CD8-positive, alpha-beta memory T cell (primary cell): Measurements from ENCODE around the gene KLF1. TPM values are rescaled to one million over a fixed set of nuclear protein-coding genes. Genes with fewer than 3 reads are reported as not detected.
"Not testable (repeated sequence)": the region's sequence is repeated elsewhere in the genome, so short reads cannot be mapped to it uniquely, and the experiment has no call there.

Experiments used
- CTCF ChIA-PET: fragments of 350-600 bp; sonication (Branson Sonifier 250); formaldehyde crosslinking; loops from one replicate; lab custom pipeline; 2021; ENCODE audit warnings: antibody characterized with exemption; lab: Charles Lee
- POLR2A ChIA-PET: fragments of 350-600 bp; sonication (Branson Sonifier 250); formaldehyde crosslinking; loops from one replicate; lab custom pipeline; 2021; ENCODE audit warnings: antibody characterized with exemption; lab: Charles Lee
- DNase-seq, 5 donors: peaks; one replicate each; pipeline versions ENCODE4 v3.0.0 to v3.0.0-alpha.2; 2020 to 2022; ENCODE audit warnings: mixed read lengths in 1 of 5
- H3K27ac ChIP-seq: one replicate; pipeline ENCODE4 v1.7.0; 2013; ENCODE audit warnings: low read depth, mild to moderate bottlenecking, low read length, moderate library complexity
- H3K27me3 ChIP-seq: 2 replicates; pipeline ENCODE4 v1.7.0; 2013; ENCODE audit warnings: low read length, mild to moderate bottlenecking; ENCODE audit not compliant: insufficient read depth, poor library complexity, severe bottlenecking
- H3K36me3 ChIP-seq: 2 replicates; pipeline ENCODE4 v1.7.0; 2013; ENCODE audit warnings: mild to moderate bottlenecking, low read length, moderate library complexity; ENCODE audit not compliant: insufficient read depth
- H3K4me1 ChIP-seq: 2 replicates; pipeline ENCODE4 v1.7.0; 2013; ENCODE audit warnings: mild to moderate bottlenecking, low read length, moderate library complexity; ENCODE audit not compliant: insufficient read depth
- H3K4me3 ChIP-seq: 2 replicates; pipeline ENCODE4 v1.7.0; 2013; ENCODE audit warnings: mild to moderate bottlenecking, low read length
- H3K9me3 ChIP-seq: 2 replicates; pipeline ENCODE4 v1.7.0; 2013; ENCODE audit warnings: mild to moderate bottlenecking, low read length
- H3K27ac Mint-ChIP-seq, 8 donors: one replicate each; pipeline ENCODE4 v1.8.0; 2020 to 2021; ENCODE audit warnings: mixed read lengths in 8 of 8, mild to moderate bottlenecking in 6 of 8, inconsistent platforms in 3 of 8, moderate library complexity in 3 of 8
- H3K27me3 Mint-ChIP-seq, 2 donors: one replicate each; pipeline ENCODE4 v1.8.0; 2020 to 2021; ENCODE audit warnings: mixed read lengths in 2 of 2, mild to moderate bottlenecking in 1 of 2, moderate library complexity in 1 of 2
- H3K36me3 Mint-ChIP-seq, 3 donors: one replicate each; pipeline ENCODE4 v1.8.0; 2020 to 2021; ENCODE audit warnings: mixed read lengths in 3 of 3, inconsistent platforms in 1 of 3, mild to moderate bottlenecking in 1 of 3
- H3K4me1 Mint-ChIP-seq, 3 donors: one replicate each; pipeline ENCODE4 v1.8.0; 2020 to 2021; ENCODE audit warnings: mixed read lengths in 3 of 3, inconsistent platforms in 1 of 3, mild to moderate bottlenecking in 1 of 3
- H3K4me3 Mint-ChIP-seq, 7 donors: one replicate each; pipeline ENCODE4 v1.8.0; 2020 to 2021; ENCODE audit warnings: mixed read lengths in 7 of 7, mild to moderate bottlenecking in 6 of 7, moderate library complexity in 4 of 7, inconsistent platforms in 2 of 7
- H3K9me3 Mint-ChIP-seq, 5 donors: one replicate each; pipeline ENCODE4 v1.8.0; 2020 to 2022; ENCODE audit warnings: mixed read lengths in 5 of 5, mild to moderate bottlenecking in 3 of 5, moderate library complexity in 2 of 5, inconsistent platforms in 1 of 5
- polyA plus RNA-seq: library from polyadenylated mRNA; unstranded; fragments of 300-500 nt; fragmentation: Illumina TruSeq; gene quantifications from one replicate; pipeline ENCODE4 v1.2.3, GENCODE V29; 2021
- total RNA-seq, 2 experiments: library from RNA; stranded (reverse); gene quantifications; one replicate each; pipeline ENCODE4 v1.2.3, GENCODE V29; 2021

The KLF1 gene
- total and polyA plus RNA-seq, 3 experiments from 2014 or later: 0.84 to 0.90 TPM; not detected in 1

DNA sequence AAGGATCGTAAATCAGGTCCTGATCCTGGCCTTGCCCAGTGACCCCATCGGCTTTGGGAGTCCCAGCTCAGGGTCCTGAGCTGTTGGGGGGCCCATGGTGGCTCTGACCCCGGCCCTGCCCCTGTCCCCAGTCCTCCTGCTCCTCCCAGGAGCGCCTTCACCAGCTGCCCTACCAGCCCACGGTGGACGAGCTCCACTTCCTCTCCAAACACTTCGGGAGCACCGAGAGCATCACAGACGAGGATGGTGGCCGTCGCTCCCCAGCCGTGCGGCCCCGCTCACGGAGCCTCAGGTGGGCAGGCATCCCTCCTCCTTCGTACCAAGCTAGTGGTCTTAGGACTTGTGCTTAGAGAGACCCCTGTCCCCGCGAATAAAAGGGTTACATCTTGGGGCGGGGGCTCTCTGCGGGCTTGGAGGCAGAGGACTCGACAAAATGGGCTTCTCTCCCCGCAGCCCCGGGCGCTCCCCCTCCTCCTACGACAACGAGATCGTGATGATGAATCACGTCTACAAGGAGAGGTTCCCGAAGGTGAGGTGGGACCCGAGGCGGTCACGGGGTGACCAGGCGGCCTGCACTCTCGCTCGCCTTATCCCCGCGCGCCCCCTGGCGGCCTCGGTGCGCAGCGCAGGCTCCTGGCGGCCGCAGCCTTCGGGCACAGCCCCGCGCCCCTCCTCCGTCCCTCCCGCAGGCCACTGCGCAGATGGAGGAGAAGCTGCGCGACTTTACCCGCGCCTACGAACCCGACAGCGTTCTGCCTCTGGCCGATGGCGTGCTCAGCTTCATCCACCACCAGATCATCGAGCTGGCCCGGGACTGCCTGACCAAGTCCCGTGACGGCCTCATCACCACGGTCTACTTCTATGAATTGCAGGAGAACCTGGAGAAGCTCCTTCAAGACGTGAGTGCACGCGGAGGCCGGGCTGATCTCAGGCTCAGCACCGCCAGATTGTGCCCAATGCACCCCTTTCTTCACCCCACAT, 39.6 kb downstream of the KLF1 start:
- H3K27me3 ChIP-seq: peaks cover 14% of the 10 kb centered on the region
- peaks cover 9% of the 10 kb centered on the region for H3K4me1 ChIP-seq
- Mint-ChIP-seq H3K9me3 (no peaks in the 10 kb centered on the region), H3K27me3 (peaks cover 23 to 48% of the 10 kb centered on the region in 2 donors), H3K4me1 (peaks cover 0 to 8% (median 3%) of the 10 kb centered on the region in 3 donors), H3K4me3 (peak overlapping the region in 5 of 7 donors; percentile 19 to 82 (median 28)), H3K27ac (no peak overlapping the region), H3K36me3 (no peaks in the 10 kb centered on the region)
- H3K4me3 ChIP-seq: no peak overlapping the region
- H3K27ac ChIP-seq: no peak overlapping the region
- POLR2A ChIA-PET: interaction anchor here (0.5 to 0.6 kb wide), 2 partner anchors 72 to 165 kb away, joined by 3 to 7 read pairs; partner anchors contain the start of gene SYCE2
- no peaks in the 10 kb centered on the region for H3K36me3 ChIP-seq
- no peaks in the 10 kb centered on the region for H3K9me3 ChIP-seq
- CTCF ChIA-PET: interaction anchor here (0.6 to 13.0 kb wide), 44 partner anchors 10 to 447 kb away, joined by 3 to 231 read pairs (median 3); partner anchors contain the start of genes DNASE2, GCDH, HOOK2 and MAN2B1
- DNase-seq: peak; percentile 73 to 84 (median 80)

DNA sequence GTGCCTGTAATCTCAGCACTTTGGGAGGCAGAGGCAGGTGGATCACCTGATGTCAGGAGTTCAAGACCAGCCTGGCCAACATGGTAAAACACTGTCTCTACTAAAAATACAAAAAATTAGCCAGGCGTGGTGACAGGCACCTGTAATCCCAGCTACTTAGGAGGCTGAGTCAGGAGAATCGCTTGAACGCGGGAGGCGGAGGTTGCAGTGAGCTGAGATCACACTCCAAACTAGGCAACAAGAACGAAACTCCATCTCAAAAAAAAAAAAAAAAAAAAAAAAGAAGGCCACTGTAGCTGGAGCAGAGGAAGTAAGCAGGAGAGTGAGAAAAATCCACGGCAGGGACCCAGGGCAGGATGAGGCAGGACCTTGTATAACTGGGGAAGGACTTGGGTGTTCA, 40.4 kb downstream of the KLF1 start:
- H3K4me3 Mint-ChIP-seq, H3K9me3 Mint-ChIP-seq, H3K4me1 ChIP-seq, POLR2A ChIA-PET, H3K4me3 ChIP-seq, H3K36me3 Mint-ChIP-seq, H3K27ac Mint-ChIP-seq, H3K36me3 ChIP-seq, H3K9me3 ChIP-seq, H3K27ac ChIP-seq, H3K4me1 Mint-ChIP-seq, DNase-seq: not testable (repeated sequence)
- peaks cover 26 to 54% of the 10 kb centered on the region in 2 donors for H3K27me3 Mint-ChIP-seq
- H3K27me3 ChIP-seq: peaks cover 21% of the 10 kb centered on the region
- CTCF ChIA-PET: interaction anchor here (0.7 to 13.0 kb wide), 30 partner anchors 9 to 285 kb away, joined by 3 to 231 read pairs (median 4); partner anchors contain the start of genes DNASE2, GCDH, HOOK2 and TRIR

DNA sequence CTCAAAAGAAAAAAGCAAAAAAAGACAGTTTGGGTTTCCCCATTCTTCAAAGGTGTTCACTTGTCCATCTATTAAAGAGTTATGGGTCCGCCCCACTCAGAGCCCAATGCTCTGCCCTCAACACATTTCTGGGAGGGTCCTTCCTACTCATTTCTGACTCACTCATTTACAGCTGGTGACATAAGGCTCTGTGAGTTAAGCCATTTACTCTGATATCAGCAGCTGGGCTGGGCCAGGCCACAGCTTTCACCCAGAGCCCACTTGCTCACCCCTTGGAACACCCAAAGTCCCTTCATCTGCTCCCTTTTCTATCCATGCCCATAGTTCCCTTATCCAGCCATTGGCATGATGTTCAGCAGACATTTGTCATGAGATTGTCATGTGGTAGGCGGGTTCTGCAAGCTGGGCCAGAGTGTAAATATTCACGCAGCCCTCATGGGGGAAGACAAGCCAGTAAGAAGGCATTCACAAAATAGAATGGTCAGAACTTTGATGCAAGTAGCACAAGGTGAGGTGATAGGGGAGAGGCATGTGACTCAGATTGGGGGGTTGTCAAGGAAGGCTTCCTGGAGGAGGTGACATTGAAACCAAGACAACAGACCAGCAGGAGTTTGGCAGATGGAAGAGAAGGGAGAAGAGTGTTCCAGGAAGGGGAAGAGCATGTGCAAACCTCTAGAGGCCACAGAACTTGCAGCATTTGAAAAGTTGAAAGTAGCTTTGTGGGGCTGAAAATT, 42.8 kb downstream of the KLF1 start:
- no peak overlapping the region for H3K4me3 ChIP-seq
- H3K27ac Mint-ChIP-seq: no peak overlapping the region
- H3K27me3 Mint-ChIP-seq: peaks cover 50 to 77% of the 10 kb centered on the region in 2 donors
- ChIA-PET CTCF (interaction anchor here (13.0 kb wide), 1 partner anchor 81 kb away, joined by 231 read pairs; no protein-coding TSS in a partner anchor), POLR2A (no interaction called here)
- H3K27ac ChIP-seq: no peak overlapping the region
- peaks cover 0 to 6% (median 0%) of the 10 kb centered on the region in 5 donors for H3K9me3 Mint-ChIP-seq
- H3K9me3 ChIP-seq: no peaks in the 10 kb centered on the region
- peaks cover 21% of the 10 kb centered on the region for H3K4me1 ChIP-seq
- H3K36me3 Mint-ChIP-seq: peaks cover 0 to 1% (median 0%) of the 10 kb centered on the region in 3 donors
- no peak overlapping the region for H3K4me3 Mint-ChIP-seq
- peaks cover 17 to 30% (median 29%) of the 10 kb centered on the region in 3 donors for H3K4me1 Mint-ChIP-seq
- peaks cover 45% of the 10 kb centered on the region for H3K27me3 ChIP-seq
- no peaks in the 10 kb centered on the region for H3K36me3 ChIP-seq
- DNase-seq: no peak

DNA sequence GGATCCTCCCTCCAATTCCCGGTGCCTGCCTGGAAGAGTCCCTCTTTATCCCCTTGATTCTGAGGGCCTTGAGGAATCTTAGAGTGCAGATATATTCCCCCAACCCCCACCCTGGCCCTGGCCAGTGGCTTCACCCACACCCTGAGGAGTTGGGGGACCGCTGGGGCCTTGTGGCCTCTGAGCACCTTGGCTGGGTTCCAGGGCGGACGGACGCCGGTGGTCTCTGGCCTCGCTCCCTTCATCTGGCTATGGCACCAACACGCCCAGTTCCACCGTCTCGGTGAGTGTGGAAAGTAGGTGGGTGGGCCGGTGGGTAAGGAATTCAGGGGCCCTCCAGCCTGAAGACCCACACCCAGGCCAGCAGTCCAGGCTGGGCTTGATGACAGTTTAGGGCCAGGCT, 43.7 kb downstream of the KLF1 start:
- Mint-ChIP-seq H3K9me3 (peaks cover 0 to 8% (median 0%) of the 10 kb centered on the region in 5 donors), H3K36me3 (peaks cover 0 to 1% (median 0%) of the 10 kb centered on the region in 3 donors), H3K27me3 (peaks cover 55 to 77% of the 10 kb centered on the region in 2 donors), H3K4me3 (no peak overlapping the region), H3K4me1 (peaks cover 19 to 36% (median 32%) of the 10 kb centered on the region in 3 donors), H3K27ac (peak overlapping the region in 1 of 8 donors; percentile 77)
- no peak for DNase-seq
- Histone ChIP-seq H3K4me1 (peaks cover 28% of the 10 kb centered on the region), H3K36me3 (no peaks in the 10 kb centered on the region), H3K4me3 (no peak overlapping the region), H3K9me3 (no peaks in the 10 kb centered on the region), H3K27me3 (peaks cover 50% of the 10 kb centered on the region), H3K27ac (no peak overlapping the region)
- CTCF ChIA-PET: interaction anchor here (13.0 kb wide), 1 partner anchor 80 kb away, joined by 231 read pairs; no protein-coding TSS in a partner anchor
- POLR2A ChIA-PET: no interaction called here

DNA sequence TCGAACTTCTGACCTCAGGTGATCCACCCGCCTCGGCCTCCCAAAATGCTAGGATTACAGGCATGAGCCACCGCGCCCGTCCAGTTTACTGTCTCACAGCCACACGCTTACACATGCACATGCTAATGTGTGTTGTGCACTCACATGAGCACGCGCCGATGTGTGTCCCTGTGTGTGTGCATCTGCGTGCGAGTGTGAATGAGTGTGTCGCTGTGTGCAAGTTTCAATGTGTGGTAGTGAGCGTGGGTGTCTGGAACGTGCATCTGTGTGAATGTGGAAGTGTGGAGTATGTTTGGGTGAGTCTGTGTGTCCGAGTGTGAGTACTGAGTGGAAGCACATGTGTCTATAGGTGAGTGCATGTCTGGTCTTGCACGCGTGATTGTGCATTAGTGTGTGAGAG, 44.5 kb downstream of the KLF1 start:
- H3K4me3 Mint-ChIP-seq: no peak overlapping the region
- no peaks in the 10 kb centered on the region for H3K9me3 ChIP-seq
- POLR2A ChIA-PET: no interaction called here

DNA sequence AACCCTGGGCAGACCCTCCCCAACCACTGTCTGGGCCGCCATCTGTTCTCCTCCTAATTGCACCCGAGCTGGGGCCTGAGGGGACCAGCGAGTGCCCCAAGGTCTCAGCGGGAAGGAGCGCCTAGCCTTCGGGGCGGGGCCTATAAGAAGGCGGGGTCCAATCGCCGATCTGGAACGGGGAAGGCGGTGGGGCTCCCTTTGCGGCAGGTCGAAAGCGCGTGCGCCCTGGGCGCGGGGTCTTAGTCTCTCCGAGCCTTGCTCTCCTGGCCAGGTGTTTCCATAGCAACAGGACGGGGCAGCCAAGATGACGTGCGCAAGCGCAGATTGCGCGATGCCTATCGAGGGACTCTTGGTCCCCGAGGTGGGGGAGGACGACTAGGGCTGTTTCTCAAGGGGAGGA, 45.9 kb downstream of the KLF1 start:
- peaks cover 64 to 78% of the 10 kb centered on the region in 2 donors for H3K27me3 Mint-ChIP-seq
- no peak overlapping the region for H3K4me3 ChIP-seq

More for the DNA sequence above, 44.5 kb downstream of the KLF1 start:
- CTCF ChIA-PET: no interaction called here
- peaks cover 57% of the 10 kb centered on the region for H3K27me3 ChIP-seq
- H3K27ac ChIP-seq: no peak overlapping the region
- Mint-ChIP-seq H3K36me3 (peaks cover 0 to 1% (median 0%) of the 10 kb centered on the region in 3 donors), H3K27me3 (peaks cover 58 to 77% of the 10 kb centered on the region in 2 donors), H3K4me1 (peaks cover 20 to 37% (median 34%) of the 10 kb centered on the region in 3 donors), H3K9me3 (peaks cover 0 to 10% (median 0%) of the 10 kb centered on the region in 5 donors), H3K27ac (no peak overlapping the region)
- H3K4me3 ChIP-seq: no peak overlapping the region
- H3K36me3 ChIP-seq: no peaks in the 10 kb centered on the region
- DNase-seq: no peak
- H3K4me1 ChIP-seq: peaks cover 28% of the 10 kb centered on the region

More for the DNA sequence above, 45.9 kb downstream of the KLF1 start:
- Mint-ChIP-seq H3K4me1 (peaks cover 23 to 40% (median 33%) of the 10 kb centered on the region in 3 donors), H3K4me3 (peak overlapping the region in 6 of 7 donors; percentile 24 to 61 (median 46)), H3K27ac (peak overlapping the region in 1 of 8 donors; percentile 6), H3K9me3 (peaks cover 0 to 10% (median 0%) of the 10 kb centered on the region in 5 donors), H3K36me3 (peaks cover 0 to 1% (median 0%) of the 10 kb centered on the region in 3 donors)
- ChIA-PET CTCF (no interaction called here), POLR2A (no interaction called here)
- Histone ChIP-seq H3K27me3 (peaks cover 57% of the 10 kb centered on the region), H3K36me3 (no peaks in the 10 kb centered on the region), H3K9me3 (no peaks in the 10 kb centered on the region), H3K4me1 (peaks cover 24% of the 10 kb centered on the region), H3K27ac (no peak overlapping the region)
- DNase-seq: no peak
